Left lung (tissue), 10 donors: ENCODE data around the gene FOXL3. TPM values are rescaled to one million over a fixed set of nuclear protein-coding genes. Genes with fewer than 3 reads are reported as not detected.
A peak's percentile ranks its signal among the peaks of the same experiment; 100 is the strongest.

Experiments used
- ATAC-seq: fragments of 200-7000 bp; cut with Tn5 transposase; one replicate; pipeline ENCODE4 v1.9.1; 2020; ENCODE audit warnings: moderate library complexity
- DNase-seq, 4 donors: peaks; one replicate each; pipeline ENCODE4 v3.0.0-alpha.2; 2013 to 2020
- H3K27ac ChIP-seq, 2 donors: fragments of 200-600 bp; sonication (generic) in 1 of 2; one replicate each; pipeline versions ENCODE4 v1.5.0 to v1.8.0; 2020 to 2021
- H3K27me3 ChIP-seq, 2 donors: fragments of 200-600 bp; sonication (generic) in 1 of 2; one replicate each; pipeline versions ENCODE4 v1.5.0 to v1.8.0; 2020 to 2021
- H3K36me3 ChIP-seq, 2 donors: fragments of 200-600 bp; sonication (generic) in 1 of 2; one replicate each; pipeline versions ENCODE4 v1.5.0 to v1.8.0; 2020 to 2021
- H3K4me1 ChIP-seq, 2 donors: fragments of 200-600 bp; one replicate each; pipeline ENCODE4 v1.8.0; 2021
- H3K4me3 ChIP-seq, 2 donors: fragments of 200-600 bp; sonication (generic) in 1 of 2; one replicate each; pipeline versions ENCODE4 v1.5.0 to v1.8.0; 2020 to 2021; ENCODE audit warnings: mild to moderate bottlenecking in 1 of 2
- H3K9me3 ChIP-seq, 2 donors: fragments of 200-600 bp; sonication (generic) in 1 of 2; one replicate each; pipeline versions ENCODE4 v1.5.0 to v1.8.0; 2020 to 2021
- CTCF ChIP-seq, 2 donors: fragments of 200-600 bp; sonication (generic) in 1 of 2; IDR thresholded peaks; one replicate each; pipeline versions ENCODE4 v1.5.0 to v1.8.0; 2021; ENCODE audit warnings: antibody characterized with exemption in 2 of 2
- intact Hi-C, 2 donors: fragments of 100-400 bp; cut with DNase I; formaldehyde crosslinking; loops; one replicate each; pipeline versions ENCODE4 v1.11.2 to v1.14.2; 2022
- polyA plus RNA-seq, 6 donors: library from polyadenylated mRNA; unstranded; fragments of 120-200 nt; gene quantifications; one replicate each; pipeline ENCODE4 v1.2.1, GENCODE V29; 2013; ENCODE audit not compliant: insufficient read length in 6 of 6
- total RNA-seq, 2 donors: library from RNA; stranded (reverse); fragmentation: NEBNext Ultra II Directional; extraction: Animal tissue kit (Norgen Biotek cat#: 25700); gene quantifications; one replicate each; pipeline ENCODE4 v1.2.1, GENCODE V29; 2021
- donor health status: DM: no; HTN: yes; CAD: no.
- donor health status: DM: no; HTN: no; CAD: no.

FOXL3 gene
- total and polyA plus RNA-seq, 8 donors, result not detected

GRCh38 chr7:248732-249435 is 41.1 kb upstream of the FOXL3 start:
- no peaks in the 10 kb centered on the region for H3K4me1 ChIP-seq
- no peak overlapping the region for H3K27ac ChIP-seq
- no peak overlapping the region for H3K4me3 ChIP-seq
- no peaks in the 10 kb centered on the region for H3K27me3 ChIP-seq
- no peaks in the 10 kb centered on the region for H3K9me3 ChIP-seq
- peak in 1 of 4 donors; percentile 1 for DNase-seq
- no peak for ATAC-seq
- peaks cover 0 to 91% of the 10 kb centered on the region in 2 donors for H3K36me3 ChIP-seq
- intact Hi-C loops, result no loop called here
- TF ChIP-seq CTCF (IDR thresholded peaks at IDR 0.05), result no peak

GRCh38 chr7:249989-250388 is 40.0 kb upstream of the FOXL3 start:
- peaks cover 0 to 98% of the 10 kb centered on the region in 2 donors for H3K36me3 ChIP-seq

GRCh38 chr7:250523-250922 is 39.4 kb upstream of the FOXL3 start:
- Histone ChIP-seq H3K4me1 (no peaks in the 10 kb centered on the region), H3K27ac (no peak overlapping the region), H3K4me3 (no peak overlapping the region), H3K27me3 (no peaks in the 10 kb centered on the region), H3K9me3 (no peaks in the 10 kb centered on the region), H3K36me3 (peaks cover 0 to 97% of the 10 kb centered on the region in 2 donors)
- no peak for ATAC-seq
- intact Hi-C loops, result no loop called here
- peak in 1 of 4 donors; percentile 71 for DNase-seq
- no peak for TF ChIP-seq CTCF (IDR thresholded peaks at IDR 0.05)

More at GRCh38 chr7:249989-250388, 40.0 kb upstream of the FOXL3 start:
- TF ChIP-seq CTCF (IDR thresholded peaks at IDR 0.05), result no peak
- no peaks in the 10 kb centered on the region for H3K9me3 ChIP-seq
- H3K4me3 ChIP-seq, result no peak overlapping the region
- H3K27ac ChIP-seq, result no peak overlapping the region
- intact Hi-C loops, result no loop called here
- ATAC-seq (no peak), DNase-seq (no peak)
- no peaks in the 10 kb centered on the region for H3K4me1 ChIP-seq
- H3K27me3 ChIP-seq, result no peaks in the 10 kb centered on the region

GRCh38 chr7:251005-251404 is 39.0 kb upstream of the FOXL3 start:
- Histone ChIP-seq H3K27ac (no peak overlapping the region), H3K9me3 (no peaks in the 10 kb centered on the region), H3K4me1 (no peaks in the 10 kb centered on the region), H3K27me3 (no peaks in the 10 kb centered on the region), H3K36me3 (peaks cover 0 to 97% of the 10 kb centered on the region in 2 donors), H3K4me3 (no peak overlapping the region)
- DNase-seq (peak in 1 of 4 donors; percentile 45), ATAC-seq (no peak)
- intact Hi-C loops, result no loop called here
- TF ChIP-seq CTCF (IDR thresholded peaks at IDR 0.05), result no peak

- no peaks in the 10 kb centered on the region for H3K4me1 ChIP-seq
- peak in 1 of 4 donors; percentile 63 for DNase-seq
- TF ChIP-seq CTCF (IDR thresholded peaks at IDR 0.05), result no peak
Measured at GRCh38 chr7:251446-252175, 38.4 kb upstream of the FOXL3 start.

More at GRCh38 chr7:251446-252175, 38.4 kb upstream of the FOXL3 start:
- intact Hi-C loops, result no loop called here
- Histone ChIP-seq H3K4me3 (no peak overlapping the region), H3K9me3 (no peaks in the 10 kb centered on the region), H3K27me3 (no peaks in the 10 kb centered on the region), H3K27ac (no peak overlapping the region), H3K36me3 (peaks cover 0 to 97% of the 10 kb centered on the region in 2 donors)
- no peak for ATAC-seq
